Gastrocnemius medialis (tissue), 4 donors: ENCODE data around the gene NR1H3. TPM values are rescaled to one million over a fixed set of nuclear protein-coding genes. Genes with fewer than 3 reads are reported as not detected.

Source experiments
- ATAC-seq, 2 donors: fragments of 150-250 bp; one replicate each; pipeline ENCODE4 v1.9.1; 2016
- DNase-seq, 2 donors: peaks; one replicate each; pipeline ENCODE4 v3.0.0-alpha.2; 2019
- H3K27ac ChIP-seq, 4 donors: fragments of 200-600 bp; sonication (generic); 1 replicate in 1 of 4; 2 replicates in 3 of 4; pipeline ENCODE4 v1.5.1; 2016 to 2018; ENCODE audit warnings: mild to moderate bottlenecking in 2 of 4, moderate library complexity in 1 of 4
- H3K27me3 ChIP-seq, 3 donors: fragments of 200-600 bp; sonication (generic) in 2 of 3; 1 replicate in 1 of 3; 2 replicates in 2 of 3; pipeline versions ENCODE4 v1.5.1 to v1.6.0; 2016 to 2019; ENCODE audit warnings: mild to moderate bottlenecking in 1 of 3, moderate library complexity in 1 of 3
- H3K36me3 ChIP-seq, 2 donors: fragments of 200-600 bp; sonication (generic) in 1 of 2; one replicate each; pipeline ENCODE4 v1.5.1; 2017 to 2018
- H3K4me1 ChIP-seq, 2 donors: fragments of 200-600 bp; sonication (generic) in 1 of 2; one replicate each; pipeline ENCODE4 v1.5.1; 2016 to 2017; ENCODE audit warnings: mild to moderate bottlenecking in 2 of 2
- H3K4me3 ChIP-seq, 4 donors: fragments of 200-600 bp; sonication (generic) in 3 of 4; 1 replicate in 1 of 4; 2 replicates in 3 of 4; pipeline ENCODE4 v1.5.1; 2016 to 2019; ENCODE audit warnings: mild to moderate bottlenecking in 2 of 4
- H3K9me3 ChIP-seq, 3 donors: fragments of 200-600 bp; sonication (generic) in 2 of 3; 1 replicate in 1 of 3; 2 replicates in 2 of 3; pipeline ENCODE4 v1.5.1; 2016 to 2019
- CTCF ChIP-seq, 5 experiments: fragments of 450-650 bp in 3 of 5; fragments of 200-600 bp in 2 of 5; sonication (generic) in 2 of 5; IDR thresholded peaks in 4 of 5; conservative IDR thresholded peaks in 1 of 5; 1 replicate in 4 of 5; 2 replicates in 1 of 5; pipeline ENCODE4 v1.5.1; 2016 to 2019; ENCODE audit warnings: antibody characterized with exemption in 5 of 5, mild to moderate bottlenecking in 3 of 5, moderate library complexity in 3 of 5
- POLR2A ChIP-seq, 2 donors: fragments of 450-650 bp; IDR thresholded peaks; one replicate each; pipeline ENCODE4 v1.6.1; 2017; ENCODE audit warnings: antibody characterized with exemption in 2 of 2, mild to moderate bottlenecking in 2 of 2, moderate library complexity in 2 of 2
- in situ Hi-C, 4 donors: fragments of 200-750 bp; cut with MboI; loops; one replicate each; pipeline versions ENCODE4 v1.15.0 to v1.8.0; 2017; ENCODE audit warnings: low sequenced_read_pairs in 4 of 4
- intact Hi-C: fragments of 100-400 bp; cut with DNase I; formaldehyde crosslinking; loops from one replicate; pipeline ENCODE4 v1.15.1; 2023; ENCODE audit warnings: low total_unique reads
- total RNA-seq, 4 donors: library from RNA; depleted of rRNA; stranded (reverse); fragments of >200 nt; gene quantifications; one replicate each; pipeline versions ENCODE4 v1.1.0 to v1.2.3, GENCODE V29; 2016

Gene NR1H3
- total RNA-seq, 4 donors from 2014 or later = 7.9 to 16.3 (median 12.1) TPM

GRCh38 chr11:47244448-47245350 lies 13.1 kb upstream of the NR1H3 start:
- Histone ChIP-seq H3K4me1 (peaks cover 15 to 21% of the 10 kb centered on the region in 2 donors), H3K27ac (no peak overlapping the region), H3K27me3 (no peaks in the 10 kb centered on the region), H3K4me3 (no peak overlapping the region), H3K9me3 (no peaks in the 10 kb centered on the region), H3K36me3 (peaks cover 0 to 68% of the 10 kb centered on the region in 2 donors)
- ATAC-seq = no peak
- intact Hi-C loops = loop anchor here (5.0 to 10.0 kb wide), 2 partner anchors 163 to 330 kb away; partner anchors contain the start of genes LRP4 and SLC39A13
- in situ Hi-C loops = loop anchor here in 2 of 4 donors (25.0 kb wide), 1 partner anchor 118 kb away; the partner anchor contains the start of gene MYBPC3 (in 2 of the 2)
- DNase-seq = no peak
- TF ChIP-seq POLR2A (IDR thresholded peaks at IDR 0.05) = no peak
- no peak for TF ChIP-seq CTCF (IDR thresholded peaks at IDR 0.05 in 4 of 5, conservative IDR thresholded peaks at IDR 0.05 in 1 of 5)

DNA sequence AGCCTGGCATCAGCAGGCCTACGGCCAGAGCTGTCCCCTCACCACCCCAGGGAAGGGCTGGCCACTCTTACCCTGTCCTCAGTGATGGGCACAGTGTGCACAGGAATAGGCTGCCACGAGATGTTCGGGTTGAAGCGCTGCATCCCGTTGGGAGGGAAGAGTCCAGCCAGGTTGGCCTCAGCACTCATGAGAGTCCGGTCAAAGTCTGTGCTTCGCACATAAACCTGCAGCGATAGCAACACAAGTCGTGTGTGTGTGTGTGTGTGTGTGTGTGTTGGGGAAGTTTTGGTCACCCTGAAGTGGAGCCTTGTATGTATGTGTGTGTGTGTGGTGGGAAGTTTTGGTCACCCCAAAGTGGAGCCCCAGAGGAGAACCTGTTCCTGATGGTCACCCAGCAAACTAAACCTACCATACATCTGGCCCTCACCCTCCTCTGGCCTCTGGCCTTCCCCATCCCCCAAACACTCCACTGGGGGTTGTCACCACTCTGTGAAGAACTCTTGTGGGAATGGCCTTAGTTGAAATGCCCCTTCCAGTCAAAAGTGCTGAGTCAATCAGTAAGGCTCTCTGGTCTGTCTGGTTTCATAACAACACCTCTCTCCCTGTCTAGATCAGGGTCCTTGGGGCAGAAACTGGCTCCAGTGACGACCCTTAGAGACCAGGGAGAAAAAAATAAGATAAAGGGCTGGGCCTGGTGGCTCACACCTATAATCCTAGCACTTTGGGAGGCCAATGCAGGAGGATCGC lies 12.0 kb upstream of the NR1H3 start:
- no peak for DNase-seq
- H3K36me3 ChIP-seq = peaks cover 0 to 58% of the 10 kb centered on the region in 2 donors
- intact Hi-C loops (loop anchor here (5.0 to 10.0 kb wide), 2 partner anchors 162 to 331 kb away; partner anchors contain the start of genes LRP4 and SLC39A13), in situ Hi-C loops (loop anchor here in 2 of 4 donors (25.0 kb wide), 1 partner anchor 117 kb away; the partner anchor contains the start of gene MYBPC3 (in 2 of the 2))
- H3K27me3 ChIP-seq = no peaks in the 10 kb centered on the region
- H3K4me3 ChIP-seq = no peak overlapping the region
- no peak overlapping the region for H3K27ac ChIP-seq
- ATAC-seq = no peak
- no peak for TF ChIP-seq POLR2A (IDR thresholded peaks at IDR 0.05)
- TF ChIP-seq CTCF (IDR thresholded peaks at IDR 0.05 in 4 of 5, conservative IDR thresholded peaks at IDR 0.05 in 1 of 5) = no peak
- H3K4me1 ChIP-seq = peaks cover 16 to 25% of the 10 kb centered on the region in 2 donors
- H3K9me3 ChIP-seq = no peaks in the 10 kb centered on the region

DNA sequence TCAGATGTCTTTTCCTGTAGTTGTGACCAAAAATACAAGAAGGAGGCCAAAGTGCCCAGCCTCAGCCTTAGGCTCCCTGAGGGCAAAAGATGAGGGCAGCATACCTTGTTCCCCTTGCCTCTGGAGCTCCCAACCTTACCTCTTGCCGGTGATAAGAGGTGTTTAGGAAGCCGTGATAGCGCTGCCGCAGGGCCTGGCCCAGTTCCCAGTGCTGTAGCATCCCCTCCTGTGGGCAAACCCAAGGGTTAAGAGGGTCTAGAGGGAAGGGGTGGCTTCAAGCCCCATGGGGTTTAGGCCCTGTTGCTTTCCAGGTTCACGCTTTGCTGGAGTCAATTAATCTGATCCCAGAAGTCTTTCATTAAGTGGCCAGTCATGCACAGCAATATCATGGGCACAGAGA lies 10.3 kb upstream of the NR1H3 start:
- Histone ChIP-seq H3K27me3 (no peaks in the 10 kb centered on the region), H3K27ac (peak overlapping the region in 3 of 4 donors; percentile 92 to 97 (median 96)), H3K4me1 (peaks cover 16 to 25% of the 10 kb centered on the region in 2 donors), H3K4me3 (peak overlapping the region; percentile 79 to 96 (median 92)), H3K36me3 (peaks cover 0 to 41% of the 10 kb centered on the region in 2 donors), H3K9me3 (no peaks in the 10 kb centered on the region)
- TF ChIP-seq CTCF (IDR thresholded peaks at IDR 0.05 in 4 of 5, conservative IDR thresholded peaks at IDR 0.05 in 1 of 5) = no peak
- no peak for TF ChIP-seq POLR2A (IDR thresholded peaks at IDR 0.05)
- in situ Hi-C loops = loop anchor here in 2 of 4 donors (25.0 kb wide), 1 partner anchor 115 kb away; the partner anchor contains the start of gene MYBPC3 (in 2 of the 2)
- DNase-seq = no peak
- ATAC-seq = no peak
- intact Hi-C loops = loop anchor here (5.0 to 10.0 kb wide), 2 partner anchors 160 to 333 kb away; partner anchors contain the start of genes LRP4 and SLC39A13

GRCh38 chr11:47248304-47248663 lies 9.5 kb upstream of the NR1H3 start:
- peak overlapping the region; percentile 79 to 96 (median 92) for H3K4me3 ChIP-seq
- in situ Hi-C loops = loop anchor here in 2 of 4 donors (25.0 kb wide), 1 partner anchor 114 kb away; the partner anchor contains the start of gene MYBPC3 (in 2 of the 2)
- H3K4me1 ChIP-seq = peaks cover 16 to 25% of the 10 kb centered on the region in 2 donors
- no peaks in the 10 kb centered on the region for H3K27me3 ChIP-seq
- intact Hi-C loops = loop anchor here (1.0 to 10.0 kb wide), 6 partner anchors 21 to 333 kb away; partner anchors contain the start of genes ARFGAP2, DDB2, LRP4 and PACSIN3
- H3K36me3 ChIP-seq = peaks cover 0 to 34% of the 10 kb centered on the region in 2 donors
- DNase-seq (no peak), ATAC-seq (peak; percentile 48 to 49)
- H3K27ac ChIP-seq = peak overlapping the region; percentile 84 to 97 (median 94)
- H3K9me3 ChIP-seq = no peaks in the 10 kb centered on the region
- TF ChIP-seq POLR2A (IDR thresholded peaks at IDR 0.05) (no peak), CTCF (IDR thresholded peaks at IDR 0.05 in 4 of 5, conservative IDR thresholded peaks at IDR 0.05 in 1 of 5) (no peak)
